Hepatic stellate cell (primary cell): ENCODE results near the gene AGTRAP.
A peak's percentile ranks its signal among the peaks of the same experiment; 100 is the strongest.

ENCODE experiments used
- DNase-seq: peaks from one replicate; pipeline ENCODE4 v3.0.0; 2011; ENCODE audit warnings: low spot score

Gene AGTRAP

GRCh38 chr1:11706292-11706691 is 29.6 kb upstream of the AGTRAP start:
- no peak for DNase-seq

DNA sequence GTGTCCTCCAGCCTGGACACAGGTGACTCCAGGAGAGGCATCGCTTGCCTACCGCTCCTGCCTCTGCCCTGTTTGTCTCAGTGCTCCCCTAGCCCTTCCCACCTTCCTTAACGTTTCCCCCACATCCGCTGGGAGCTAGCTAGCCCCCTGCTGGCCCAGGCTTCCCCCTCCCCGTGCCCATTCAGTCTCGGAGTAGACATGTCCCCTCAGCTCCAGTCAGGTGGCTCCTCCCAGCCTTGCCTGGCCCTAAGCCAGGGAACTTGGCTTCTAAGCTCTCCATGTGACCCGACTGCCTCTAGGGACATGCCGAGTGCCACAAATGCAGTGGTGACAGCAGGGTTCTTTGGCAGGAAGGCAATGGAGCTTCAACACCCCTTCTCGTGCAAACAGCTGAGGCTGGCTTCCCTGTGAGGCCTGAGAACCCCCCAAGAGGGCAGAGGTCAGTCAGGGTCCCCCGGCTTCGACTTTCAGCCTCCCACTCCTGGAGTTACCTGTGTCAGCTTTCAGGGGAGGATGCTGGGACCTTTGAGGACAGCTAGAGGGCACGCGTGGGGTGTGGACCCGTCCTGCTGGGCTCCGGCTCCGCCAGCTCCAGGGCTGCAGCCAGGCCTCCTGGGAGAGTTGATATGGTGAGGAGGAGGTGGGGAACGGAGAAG is 28.2 kb upstream of the AGTRAP start:
- DNase-seq = no peak

DNA sequence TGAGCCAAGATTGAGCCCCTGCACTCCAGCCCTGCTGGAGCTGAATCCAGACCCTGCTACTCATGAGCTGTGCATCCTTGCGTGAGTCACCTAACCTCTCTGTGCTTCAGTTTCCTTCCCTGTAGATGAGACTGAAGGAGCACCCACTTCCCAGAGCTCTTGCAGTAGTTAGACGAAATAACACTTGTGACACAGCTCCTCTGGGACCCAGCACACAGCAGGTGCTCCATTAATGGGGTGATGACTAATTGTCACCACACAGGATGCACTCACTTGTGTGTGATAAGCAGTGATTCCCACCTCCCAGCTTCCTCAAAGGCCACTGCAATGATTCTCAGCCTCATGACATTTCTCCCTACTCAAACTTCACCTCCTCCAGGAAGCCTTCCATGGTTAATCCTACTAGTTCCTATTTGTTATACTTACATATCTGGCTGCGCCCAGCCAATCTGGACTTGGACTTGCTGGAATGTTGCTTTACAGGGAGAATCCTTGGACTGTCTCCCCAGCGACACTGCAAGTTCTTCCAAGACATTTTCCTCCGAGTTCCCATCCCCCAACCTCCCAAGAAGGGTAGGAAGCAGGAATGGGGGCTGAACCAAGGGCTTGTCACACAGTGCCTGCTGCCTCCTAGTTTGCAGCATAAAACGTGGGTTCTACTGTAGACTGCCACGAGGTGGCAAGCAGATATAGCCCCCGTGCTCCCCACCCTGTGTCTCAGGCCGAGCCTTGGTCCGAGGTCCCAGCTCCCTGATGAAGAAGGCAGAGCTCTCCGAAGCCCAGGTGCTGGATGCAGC is 27.2 kb upstream of the AGTRAP start:
- DNase-seq = no peak

DNA sequence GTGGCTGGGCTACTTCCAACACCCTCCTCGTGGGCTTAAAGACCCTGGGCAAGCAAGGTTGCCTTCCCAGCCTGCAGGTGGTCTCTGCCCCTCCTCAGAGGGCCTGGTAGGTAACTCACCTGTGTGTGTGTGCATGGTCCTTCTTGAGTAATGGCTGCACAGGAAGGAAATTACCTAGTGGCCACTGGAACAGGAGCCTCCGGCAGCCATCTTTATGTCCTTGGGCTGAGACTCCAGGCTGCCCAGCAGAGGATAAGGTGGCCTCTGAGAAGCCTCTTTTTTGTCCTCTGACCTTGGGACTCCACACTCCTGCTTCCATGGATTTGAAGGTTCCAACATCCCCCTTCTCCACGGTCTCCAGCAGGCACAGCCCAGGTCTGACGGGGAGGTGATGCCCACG is 24.4 kb upstream of the AGTRAP start:
- DNase-seq = no peak

DNA sequence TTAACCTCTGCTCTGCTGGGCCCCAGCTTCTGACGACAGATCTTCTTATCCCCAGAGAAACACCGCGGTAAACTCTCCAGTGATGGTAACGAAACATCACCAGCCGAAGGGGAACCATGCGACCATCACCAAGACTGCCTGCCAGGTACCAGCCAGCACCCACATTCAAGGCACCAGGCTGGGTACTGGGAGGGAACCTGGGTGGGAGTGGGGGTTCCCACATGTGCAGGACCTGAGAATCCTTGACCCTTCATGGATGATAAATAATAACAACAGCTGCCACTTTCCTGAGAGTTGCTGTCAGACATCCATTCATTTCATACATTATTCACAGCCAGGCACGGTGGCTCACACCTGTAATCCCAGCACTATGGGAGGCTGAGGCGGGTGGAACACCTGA is 23.7 kb upstream of the AGTRAP start:
- DNase-seq = no peak

DNA sequence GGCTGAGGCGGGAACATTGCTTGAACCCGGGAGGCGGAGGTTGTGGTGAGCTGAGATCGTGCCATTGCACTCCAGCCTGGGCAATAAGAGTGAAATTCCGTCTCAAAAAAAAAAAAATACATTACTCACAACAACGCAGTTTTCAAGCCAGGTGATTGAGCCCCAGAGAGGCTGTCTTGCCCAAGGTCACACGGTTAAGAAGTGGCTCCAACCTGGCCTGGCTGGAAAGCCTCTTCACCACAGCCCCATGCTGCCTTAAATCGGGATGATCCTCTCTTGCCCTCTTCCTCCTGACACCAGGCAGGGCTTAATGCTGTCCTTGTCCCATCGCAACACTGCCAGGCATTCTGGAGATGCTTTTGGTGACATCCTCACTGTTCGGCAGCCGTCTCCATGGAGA is 22.8 kb upstream of the AGTRAP start:
- DNase-seq = no peak

GRCh38 chr1:11714831-11715575 is 20.9 kb upstream of the AGTRAP start:
- no peak for DNase-seq

- DNase-seq = peak; percentile 62
Observed at GRCh38 chr1:11719313-11720032, 16.5 kb upstream of the AGTRAP start.

- no peak for DNase-seq
Observed at GRCh38 chr1:11720033-11720376, 15.9 kb upstream of the AGTRAP start.

DNA sequence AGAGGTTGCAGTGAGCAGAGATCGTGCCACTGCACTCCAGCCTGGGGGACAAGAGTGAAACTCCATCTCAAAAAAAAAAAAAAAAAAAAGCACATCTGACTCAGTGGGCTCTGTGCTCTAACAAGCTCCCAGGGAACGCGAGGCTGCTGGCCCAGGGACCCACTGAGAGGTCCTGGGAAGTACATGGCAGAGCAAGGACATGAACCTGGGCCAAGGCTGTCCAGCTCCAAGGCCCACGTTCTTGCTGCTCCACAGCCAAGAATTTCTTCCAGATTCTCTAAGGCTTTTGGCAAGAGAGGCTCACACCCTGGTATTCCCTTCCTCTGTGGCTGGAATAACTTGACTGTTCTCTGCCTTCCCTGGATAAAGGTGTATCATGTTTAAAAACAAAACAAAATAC is 15.4 kb upstream of the AGTRAP start:
- no peak for DNase-seq

DNA sequence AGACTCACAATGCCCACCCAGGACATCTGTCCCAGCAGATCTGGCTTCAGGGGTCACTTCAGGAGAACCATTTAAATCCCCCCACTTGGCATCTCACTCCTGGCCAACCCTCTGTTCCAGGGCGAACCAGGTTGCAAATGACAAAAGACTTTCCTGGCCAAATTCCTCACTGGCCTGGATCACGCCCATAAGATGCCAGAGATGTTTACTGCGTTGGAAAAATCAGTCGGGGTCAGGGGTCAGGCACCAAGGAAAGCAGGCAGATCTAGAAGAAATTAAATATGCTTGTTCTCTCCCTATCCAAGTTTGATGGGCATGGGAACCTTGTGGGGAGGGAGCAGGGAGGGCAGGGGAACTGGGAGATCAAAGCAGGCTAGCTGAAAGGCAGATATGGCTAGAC is 14.6 kb upstream of the AGTRAP start:
- DNase-seq = no peak

DNA sequence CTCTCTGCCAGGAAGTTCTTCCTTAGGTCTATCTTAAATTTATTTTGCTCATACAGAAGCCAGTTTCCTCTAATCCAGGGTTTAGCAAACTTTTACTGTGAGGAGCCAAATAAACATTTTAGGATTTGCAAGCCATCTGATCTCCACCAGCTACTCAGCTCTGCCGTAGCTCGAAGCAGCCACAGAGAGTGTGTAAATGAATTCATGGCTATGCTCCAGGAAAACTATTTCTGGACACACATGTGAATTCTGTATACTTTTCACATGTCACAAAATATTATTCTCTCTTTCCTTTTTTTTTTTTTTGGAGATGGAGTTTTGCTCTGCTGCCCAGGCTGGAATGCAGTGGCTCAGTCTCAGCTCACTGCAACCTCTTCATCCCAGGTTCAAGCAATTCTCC is 13.4 kb upstream of the AGTRAP start:
- DNase-seq = no peak

DNA sequence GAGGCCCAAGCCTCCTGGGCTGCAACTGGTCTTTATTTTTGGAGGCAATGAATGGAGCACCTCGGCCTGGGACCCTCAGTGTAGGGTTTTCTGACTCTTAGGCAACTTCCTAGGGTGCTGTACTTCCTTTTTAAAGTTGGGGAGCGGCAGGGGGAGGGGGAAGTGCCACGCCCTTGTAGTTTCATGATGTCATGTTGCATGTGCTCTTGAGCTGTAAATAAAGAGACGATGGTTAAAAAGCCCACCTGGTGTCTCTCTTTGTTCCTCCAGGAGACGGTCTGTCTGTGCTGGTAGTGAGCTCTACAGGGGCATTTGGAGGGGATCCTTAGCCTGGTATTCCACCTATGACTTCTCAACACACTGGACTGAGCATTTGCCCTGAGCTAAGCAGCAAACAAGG is 10.3 kb upstream of the AGTRAP start:
- DNase-seq = no peak

DNA sequence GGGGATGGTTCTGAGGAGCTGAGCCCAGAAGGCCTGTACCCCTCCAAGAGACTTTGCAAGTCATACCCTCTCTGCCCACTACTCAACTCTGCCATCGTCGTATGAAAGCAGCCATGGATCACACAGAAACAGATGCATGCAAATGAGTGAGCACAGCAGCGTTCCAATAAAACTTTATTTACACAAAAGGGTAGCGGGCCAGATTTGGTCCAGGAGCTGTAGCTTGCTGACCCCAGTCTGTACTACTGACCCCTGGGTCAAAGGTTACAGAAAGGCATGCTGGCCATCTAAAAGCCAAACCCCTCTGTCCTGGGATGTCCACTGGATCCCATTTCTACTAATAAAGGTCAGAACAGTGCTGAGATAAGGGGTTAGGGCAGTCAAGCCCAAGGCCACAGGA is 8.8 kb upstream of the AGTRAP start:
- DNase-seq = no peak

GRCh38 chr1:11728126-11728806 is 7.7 kb upstream of the AGTRAP start:
- DNase-seq = no peak

- DNase-seq = no peak
Observed at GRCh38 chr1:11729155-11729497, 6.8 kb upstream of the AGTRAP start.

- DNase-seq = no peak
Observed at GRCh38 chr1:11729498-11730428, 6.2 kb upstream of the AGTRAP start.

DNA sequence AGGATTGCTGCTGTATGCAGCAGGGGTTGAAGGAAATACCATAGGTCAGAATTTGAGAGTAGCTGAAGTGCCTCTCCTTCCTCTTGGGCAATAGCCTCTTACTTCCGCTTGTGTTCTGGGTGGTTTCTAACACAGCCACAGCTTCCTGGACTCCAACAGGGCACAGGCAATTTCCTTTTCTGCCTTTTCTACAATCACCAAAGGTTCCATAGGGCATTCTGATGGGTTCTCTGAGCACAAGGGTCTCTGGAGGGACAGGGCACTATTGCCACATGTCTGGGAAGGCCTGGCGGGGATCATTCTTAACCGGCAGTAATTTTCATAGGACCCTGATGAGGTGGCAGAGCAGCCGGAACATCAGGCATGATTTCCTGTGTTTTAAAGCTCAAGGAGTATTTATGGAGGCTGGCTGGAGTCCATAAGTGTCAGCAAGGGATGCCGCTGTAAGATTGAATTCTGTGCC is 5.5 kb upstream of the AGTRAP start:
- DNase-seq = peak; percentile 45

DNA sequence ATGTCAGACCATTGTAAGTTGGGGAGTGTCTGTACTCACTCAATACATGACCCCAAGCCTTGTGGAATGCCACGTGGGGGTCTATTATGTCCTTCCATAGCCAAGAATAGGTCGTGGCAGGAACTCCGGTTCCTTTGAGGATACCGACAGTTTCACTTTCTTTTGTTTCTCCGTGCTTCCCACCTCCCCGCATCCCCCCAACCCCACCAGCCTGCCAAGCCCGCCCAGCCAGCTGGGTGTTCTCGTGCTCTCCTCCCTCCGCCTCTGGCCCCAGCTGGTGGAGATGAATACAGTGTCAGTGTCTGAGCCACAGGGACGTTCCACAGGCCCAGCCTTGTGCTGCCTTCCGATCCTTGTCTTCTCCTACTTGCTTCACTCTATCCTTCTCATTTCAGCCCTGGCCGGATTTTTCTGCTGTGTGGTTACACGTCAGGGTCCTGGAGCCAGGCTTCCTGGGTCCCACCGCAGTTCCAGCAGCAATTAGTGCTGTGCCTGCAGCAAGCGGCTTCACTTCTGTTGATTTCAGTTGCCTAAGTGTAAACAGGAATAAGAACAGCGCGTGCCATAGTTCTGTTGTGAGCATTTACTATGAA is 4.1 kb upstream of the AGTRAP start:
- peak; percentile 82 for DNase-seq

GRCh38 chr1:11733306-11733705 is 2.6 kb upstream of the AGTRAP start:
- DNase-seq = no peak

- DNase-seq = no peak
Observed at GRCh38 chr1:11735531-11735853, 444 bp upstream of the AGTRAP start.
